Gastroesophageal sphincter (tissue), 4 donors: Measurements from ENCODE around the gene GNG12. TPM values are rescaled to one million over a fixed set of nuclear protein-coding genes. Genes with fewer than 3 reads are reported as not detected.

Experiments
- ATAC-seq: fragments of 150-250 bp; one replicate; pipeline ENCODE4 v1.9.1; 2016; ENCODE audit warnings: mild to moderate bottlenecking, moderate library complexity
- H3K27ac ChIP-seq, 4 donors: fragments of 200-600 bp; sonication (generic) in 3 of 4; 1 replicate in 3 of 4; 2 replicates in 1 of 4; pipeline ENCODE4 v1.5.1; 2016 to 2019
- H3K27me3 ChIP-seq: fragments of 200-600 bp; sonication (generic); one replicate; pipeline ENCODE4 v1.5.1; 2019
- H3K36me3 ChIP-seq, 2 donors: fragments of 200-600 bp; sonication (generic); one replicate each; pipeline ENCODE4 v1.5.1; 2019; ENCODE audit warnings: control low read depth in 1 of 2
- H3K4me1 ChIP-seq, 3 donors: fragments of 200-600 bp; sonication (generic); 1 replicate in 2 of 3; 2 replicates in 1 of 3; pipeline ENCODE4 v1.5.1; 2016 to 2019; ENCODE audit warnings: control low read depth in 2 of 3
- H3K4me3 ChIP-seq, 2 donors: fragments of 200-600 bp; sonication (generic); one replicate each; pipeline ENCODE4 v1.5.1; 2019; ENCODE audit warnings: mild to moderate bottlenecking in 1 of 2, moderate library complexity in 1 of 2
- H3K9me3 ChIP-seq, 3 donors: fragments of 200-600 bp; sonication (generic); one replicate each; pipeline ENCODE4 v1.5.1; 2017 to 2019; ENCODE audit warnings: control low read depth in 2 of 3
- CTCF ChIP-seq, 4 experiments: fragments of 200-600 bp in 2 of 4; fragments of 450-650 bp in 2 of 4; sonication (generic) in 1 of 4; IDR thresholded peaks; one replicate each; pipeline ENCODE4 v1.5.1; 2017 to 2019; ENCODE audit warnings: antibody characterized with exemption in 4 of 4, mild to moderate bottlenecking in 2 of 4, moderate library complexity in 2 of 4
- EP300 ChIP-seq: sonication (generic); formaldehyde crosslinking; IDR thresholded peaks from one replicate; pipeline ENCODE4 v1.6.1; 2017; ENCODE audit warnings: antibody characterized with exemption, mild to moderate bottlenecking
- POLR2A ChIP-seq, 2 donors: fragments of 450-650 bp; IDR thresholded peaks; one replicate each; pipeline ENCODE4 v1.6.1; 2017; ENCODE audit warnings: antibody characterized with exemption in 2 of 2, mild to moderate bottlenecking in 2 of 2, moderate library complexity in 1 of 2
- POLR2AphosphoS5 ChIP-seq: sonication (generic); formaldehyde crosslinking; IDR thresholded peaks from one replicate; pipeline ENCODE4 v1.6.1; 2017; ENCODE audit warnings: antibody characterized with exemption
- WGBS, 2 donors: methylation state at CpG; one replicate each; pipeline ENCODE4 v1.1.5; 2018; ENCODE audit warnings: low coverage in 1 of 2; 5-methylcytosine and 5-hydroxymethylcytosine counted together
- total RNA-seq, 4 donors: library from RNA; depleted of rRNA; stranded (reverse); fragments of >200 nt; gene quantifications; one replicate each; pipeline ENCODE4 v1.1.0, GENCODE V29; 2016

The GNG12 gene
- total RNA-seq, 4 donors from 2014 or later: 135 to 175 (median 149) TPM

- Histone ChIP-seq H3K9me3 (no peaks in the 10 kb centered on the region), H3K27me3 (no peaks in the 10 kb centered on the region), H3K4me1 (no peaks in the 10 kb centered on the region), H3K27ac (no peak overlapping the region), H3K36me3 (no peaks in the 10 kb centered on the region), H3K4me3 (no peak overlapping the region)
- no peak for TF ChIP-seq POLR2AphosphoS5
- no peak for TF ChIP-seq CTCF (IDR thresholded peaks at IDR 0.05)
- TF ChIP-seq EP300: no peak
- no peak for TF ChIP-seq POLR2A (IDR thresholded peaks at IDR 0.05)
- whole genome bisulfite sequencing, 2 donors: 88 to 93% methylated on average over 2 of the region's 2 CpGs
- ATAC-seq: no peak
Observed at GRCh38 chr1:67675800-67676199, 157.5 kb downstream of the GNG12 start.

- WGBS, 2 donors: 74 to 82% methylated on average over 1 to 3 of the region's 4 CpGs
- H3K27me3 ChIP-seq: no peaks in the 10 kb centered on the region
- no peaks in the 10 kb centered on the region for H3K4me1 ChIP-seq
- H3K36me3 ChIP-seq: no peaks in the 10 kb centered on the region
- TF ChIP-seq POLR2A (IDR thresholded peaks at IDR 0.05) (no peak), POLR2AphosphoS5 (peak; percentile 26), CTCF (IDR thresholded peaks at IDR 0.05) (no peak), EP300 (no peak)
- no peaks in the 10 kb centered on the region for H3K9me3 ChIP-seq
- peak overlapping the region in 1 of 4 donors; percentile 9 for H3K27ac ChIP-seq
- H3K4me3 ChIP-seq: no peak overlapping the region
- peak; percentile 63 for ATAC-seq
Observed at GRCh38 chr1:67674260-67675011, 158.8 kb downstream of the GNG12 start.

- H3K4me1 ChIP-seq: no peaks in the 10 kb centered on the region
- no peak for ATAC-seq
- no peak overlapping the region for H3K27ac ChIP-seq
- no peak for TF ChIP-seq POLR2A (IDR thresholded peaks at IDR 0.05)
- no peak for TF ChIP-seq CTCF (IDR thresholded peaks at IDR 0.05)
- TF ChIP-seq POLR2AphosphoS5: no peak
- no peak for TF ChIP-seq EP300
- no peaks in the 10 kb centered on the region for H3K9me3 ChIP-seq
- WGBS, 2 donors: 82 to 89% methylated on average over 1 of the region's 1 CpG
- no peaks in the 10 kb centered on the region for H3K36me3 ChIP-seq
- no peaks in the 10 kb centered on the region for H3K27me3 ChIP-seq
- H3K4me3 ChIP-seq: no peak overlapping the region
Observed at GRCh38 chr1:67673468-67674201, 159.6 kb downstream of the GNG12 start.

- ATAC-seq: no peak
- H3K36me3 ChIP-seq: no peaks in the 10 kb centered on the region
- no peak overlapping the region for H3K4me3 ChIP-seq
- no peak for TF ChIP-seq EP300
- TF ChIP-seq POLR2AphosphoS5: no peak
- no peak for TF ChIP-seq CTCF (IDR thresholded peaks at IDR 0.05)
- no peak for TF ChIP-seq POLR2A (IDR thresholded peaks at IDR 0.05)
- 100% methylated on average over 1 of the region's 1 CpG for WGBS, 2 donors
- H3K4me1 ChIP-seq: no peaks in the 10 kb centered on the region
- H3K27me3 ChIP-seq: no peaks in the 10 kb centered on the region
- H3K9me3 ChIP-seq: no peaks in the 10 kb centered on the region
- H3K27ac ChIP-seq: no peak overlapping the region
Observed at GRCh38 chr1:67672260-67672803, 160.9 kb downstream of the GNG12 start.
